HepG2 (cell line): ENCODE measurements around the gene GRID1.

Experiments used
- FOXJ3 ChIP-seq: sonication (generic); formaldehyde crosslinking; IDR thresholded peaks from 2 replicates; pipeline ENCODE4 v1.4.0; 2020; ENCODE audit warnings: missing genetic modification reagents, mild to moderate bottlenecking, borderline replicate concordance
- HMG20A ChIP-seq: IDR thresholded peaks from 2 replicates; pipeline ENCODE4 v1.6.1; 2016; ENCODE audit warnings: borderline replicate concordance
- RFX3 ChIP-seq: IDR thresholded peaks from 2 replicates; pipeline ENCODE4 v1.6.1; 2016; ENCODE audit warnings: missing biosample characterization, missing genetic modification reagents

- TF ChIP-seq RFX3 (CRISPR knock-in tag), result no peak
- no peak for TF ChIP-seq HMG20A (CRISPR knock-in tag)
- no peak for TF ChIP-seq FOXJ3 (CRISPR knock-in tag)
Measured at GRCh38 chr10:85997544-85997943, 369.1 kb downstream of the GRID1 start.
